GM10266 (cell line): ENCODE results near the gene KSR1.

Experiments
- DNase-seq: peaks from one replicate; pipeline ENCODE4 v3.0.0; 2012; ENCODE audit errors: extremely low spot score
- CTCF ChIP-seq: IDR thresholded peaks from 2 replicates; pipeline ENCODE4 v1.5.1; 2012; ENCODE audit warnings: mild to moderate bottlenecking, low read depth; ENCODE audit not compliant: control insufficient read depth, insufficient read depth; ENCODE audit errors: missing control alignments

KSR1 gene

GRCh38 chr17:27502526-27503324 lies 46.5 kb downstream of the KSR1 start:
- TF ChIP-seq CTCF = no peak
- no peak for DNase-seq

- no peak for TF ChIP-seq CTCF
- DNase-seq = no peak
Measured at GRCh38 chr17:27503611-27504010, 47.4 kb downstream of the KSR1 start.

- no peak for TF ChIP-seq CTCF
- DNase-seq = no peak
Measured at GRCh38 chr17:27504188-27504995, 48.1 kb downstream of the KSR1 start.

GRCh38 chr17:27506348-27507218 lies 50.3 kb downstream of the KSR1 start:
- DNase-seq = peak; percentile 63
- no peak for TF ChIP-seq CTCF

- DNase-seq = no peak
Measured at GRCh38 chr17:27511168-27511883, 55.1 kb downstream of the KSR1 start.

GRCh38 chr17:27512031-27512430 lies 55.8 kb downstream of the KSR1 start:
- DNase-seq = no peak
- TF ChIP-seq CTCF = no peak

More at GRCh38 chr17:27511168-27511883, 55.1 kb downstream of the KSR1 start:
- no peak for TF ChIP-seq CTCF
